Breast epithelium (tissue), 3 donors: ENCODE results near the gene TRIP4.

ENCODE experiments used
- CTCF ChIP-seq, 3 donors: fragments of 450-650 bp; IDR thresholded peaks; one replicate each; pipeline ENCODE4 v1.5.1; 2016 to 2017; ENCODE audit warnings: antibody characterized with exemption in 3 of 3, mild to moderate bottlenecking in 3 of 3, moderate library complexity in 3 of 3
- POLR2A ChIP-seq: fragments of 450-650 bp; IDR thresholded peaks from one replicate; pipeline ENCODE4 v1.6.1; 2016; ENCODE audit warnings: antibody characterized with exemption, mild to moderate bottlenecking, moderate library complexity

- TF ChIP-seq CTCF (IDR thresholded peaks at IDR 0.05) = no peak
- TF ChIP-seq POLR2A = no peak
Measured at GRCh38 chr15:64373360-64373759, 14.3 kb upstream of the TRIP4 start.
